Osteoblast (primary cell): ENCODE results near the gene TMEM238. TPM values are rescaled to one million over a fixed set of nuclear protein-coding genes. Genes with fewer than 3 reads are reported as not detected.

ENCODE experiments used
- DNase-seq: peaks from one replicate; pipeline ENCODE4 v3.0.0; 2011; ENCODE audit warnings: low spot score, mixed read lengths; ENCODE audit not compliant: insufficient read length; ENCODE audit errors: missing footprints
- H2AFZ ChIP-seq: 2 replicates; pipeline ENCODE4 v1.6.0; 2011; ENCODE audit warnings: mild to moderate bottlenecking, low read length
- H3K27ac ChIP-seq: 2 replicates; pipeline ENCODE4 v1.5.1; 2011; ENCODE audit warnings: mild to moderate bottlenecking, low read depth, low read length, moderate library complexity
- H3K27me3 ChIP-seq: 2 replicates; pipeline ENCODE4 v1.6.0; 2012; ENCODE audit warnings: mild to moderate bottlenecking, control low read depth, inconsistent platforms, low read length, moderate library complexity; ENCODE audit not compliant: insufficient read depth
- H3K36me3 ChIP-seq: 2 replicates; pipeline ENCODE4 v1.5.1; 2011; ENCODE audit warnings: mild to moderate bottlenecking, low read length, control low read depth, moderate library complexity; ENCODE audit not compliant: insufficient read depth
- H3K4me1 ChIP-seq: 2 replicates; pipeline ENCODE4 v1.5.1; 2011; ENCODE audit warnings: mild to moderate bottlenecking, low read length, control low read depth, moderate library complexity; ENCODE audit not compliant: insufficient read depth
- H3K4me2 ChIP-seq: 2 replicates; pipeline ENCODE4 v1.6.0; 2011; ENCODE audit warnings: mild to moderate bottlenecking, low read length; ENCODE audit not compliant: insufficient read depth
- H3K4me3 ChIP-seq: fragments of 200-600 bp; sonication (generic); 3 replicates; pipeline ENCODE4 v1.5.1; 2012; ENCODE audit warnings: mild to moderate bottlenecking, low read length, inconsistent platforms; ENCODE audit not compliant: insufficient read depth
- H3K79me2 ChIP-seq: 2 replicates; pipeline ENCODE4 v1.6.0; 2012; ENCODE audit warnings: mild to moderate bottlenecking, low read length, control low read depth, inconsistent platforms; ENCODE audit not compliant: insufficient read depth
- H3K9me3 ChIP-seq: 2 replicates; pipeline ENCODE4 v1.5.1; 2011; ENCODE audit warnings: low read depth, low read length, control low read depth
- H4K20me1 ChIP-seq: 2 replicates; pipeline ENCODE4 v1.6.0; 2012; ENCODE audit warnings: mild to moderate bottlenecking, low read length, control low read depth; ENCODE audit not compliant: insufficient read depth
- total RNA-seq: library from RNA; depleted of rRNA; stranded (reverse); fragments of >200 nt; gene quantifications from 2 replicates; pipeline ENCODE4 v1.2.3, GENCODE V29; 2012
- TF ChIP-seq, protein P1 (sequence below): IDR thresholded peaks from 2 replicates; pipeline ENCODE4 v1.5.1; 2011; ENCODE audit warnings: mild to moderate bottlenecking, low read depth, low read length, moderate library complexity; ENCODE audit errors: extremely low read depth

TMEM238 gene
- total RNA-seq, 1 donor = not detected

DNA sequence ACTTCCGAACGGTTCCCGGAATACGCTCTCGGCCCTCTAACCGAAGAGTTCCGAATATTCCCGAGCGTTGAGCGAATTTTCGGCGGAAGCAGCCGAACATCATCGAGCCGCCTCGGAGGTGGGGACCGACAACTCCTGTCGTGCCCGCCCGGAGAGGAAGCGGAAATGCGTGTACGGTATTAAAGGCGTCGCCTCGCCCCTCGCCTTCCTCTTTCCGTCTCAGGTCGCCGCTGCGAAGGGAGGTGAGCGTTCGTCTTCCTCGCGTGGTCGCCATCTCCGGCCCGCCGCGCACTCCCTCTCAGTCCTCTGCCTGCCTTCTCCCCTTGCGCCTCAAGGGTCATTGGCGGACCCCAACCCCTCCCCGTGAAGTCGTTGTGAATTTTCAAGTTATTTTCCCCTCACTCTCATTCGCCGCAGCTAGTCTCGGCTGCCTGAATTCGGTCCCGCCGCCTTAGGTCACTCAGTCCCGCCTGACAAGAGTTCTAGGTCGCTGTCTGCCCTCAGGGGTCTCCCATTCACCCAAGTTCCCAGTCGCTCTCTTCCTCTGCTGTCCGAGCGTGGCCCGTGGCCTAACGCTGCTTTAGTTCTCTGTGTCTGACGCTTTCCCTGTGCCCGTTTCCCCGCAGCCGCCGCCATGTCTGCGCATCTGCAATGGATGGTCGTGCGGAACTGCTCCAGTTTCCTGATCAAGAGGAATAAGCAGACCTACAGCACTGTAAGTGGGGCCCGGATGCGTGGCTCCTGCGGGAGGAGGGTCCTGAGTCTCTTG lies 1.8 kb upstream of the TMEM238 start, which contains the start of gene RPL28:
Gene RPL28, plus strand, starts transcription at position 209 of the 769 bp plus-strand sequence. Its CDS starts 426 bp downstream, at position 635.
- Histone ChIP-seq H2AFZ (peak within 1 kb of the TSS; percentile 92), H4K20me1 (peaks cover 51% of the 10 kb centered on the region), H3K36me3 (peaks cover 43% of the 10 kb centered on the region), H3K4me1 (peaks cover 35% of the 10 kb centered on the region), H3K27ac (peak within 1 kb of the TSS; percentile 88), H3K27me3 (no peaks in the 10 kb centered on the region), H3K9me3 (no peaks in the 10 kb centered on the region), H3K4me3 (peak within 1 kb of the TSS; percentile 95), H3K79me2 (peaks cover 52% of the 10 kb centered on the region), H3K4me2 (peak within 1 kb of the TSS; percentile 97)
- DNase-seq = peak; percentile 100
- TF ChIP-seq, protein P1, sequence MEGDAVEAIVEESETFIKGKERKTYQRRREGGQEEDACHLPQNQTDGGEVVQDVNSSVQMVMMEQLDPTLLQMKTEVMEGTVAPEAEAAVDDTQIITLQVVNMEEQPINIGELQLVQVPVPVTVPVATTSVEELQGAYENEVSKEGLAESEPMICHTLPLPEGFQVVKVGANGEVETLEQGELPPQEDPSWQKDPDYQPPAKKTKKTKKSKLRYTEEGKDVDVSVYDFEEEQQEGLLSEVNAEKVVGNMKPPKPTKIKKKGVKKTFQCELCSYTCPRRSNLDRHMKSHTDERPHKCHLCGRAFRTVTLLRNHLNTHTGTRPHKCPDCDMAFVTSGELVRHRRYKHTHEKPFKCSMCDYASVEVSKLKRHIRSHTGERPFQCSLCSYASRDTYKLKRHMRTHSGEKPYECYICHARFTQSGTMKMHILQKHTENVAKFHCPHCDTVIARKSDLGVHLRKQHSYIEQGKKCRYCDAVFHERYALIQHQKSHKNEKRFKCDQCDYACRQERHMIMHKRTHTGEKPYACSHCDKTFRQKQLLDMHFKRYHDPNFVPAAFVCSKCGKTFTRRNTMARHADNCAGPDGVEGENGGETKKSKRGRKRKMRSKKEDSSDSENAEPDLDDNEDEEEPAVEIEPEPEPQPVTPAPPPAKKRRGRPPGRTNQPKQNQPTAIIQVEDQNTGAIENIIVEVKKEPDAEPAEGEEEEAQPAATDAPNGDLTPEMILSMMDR = no peak

DNA sequence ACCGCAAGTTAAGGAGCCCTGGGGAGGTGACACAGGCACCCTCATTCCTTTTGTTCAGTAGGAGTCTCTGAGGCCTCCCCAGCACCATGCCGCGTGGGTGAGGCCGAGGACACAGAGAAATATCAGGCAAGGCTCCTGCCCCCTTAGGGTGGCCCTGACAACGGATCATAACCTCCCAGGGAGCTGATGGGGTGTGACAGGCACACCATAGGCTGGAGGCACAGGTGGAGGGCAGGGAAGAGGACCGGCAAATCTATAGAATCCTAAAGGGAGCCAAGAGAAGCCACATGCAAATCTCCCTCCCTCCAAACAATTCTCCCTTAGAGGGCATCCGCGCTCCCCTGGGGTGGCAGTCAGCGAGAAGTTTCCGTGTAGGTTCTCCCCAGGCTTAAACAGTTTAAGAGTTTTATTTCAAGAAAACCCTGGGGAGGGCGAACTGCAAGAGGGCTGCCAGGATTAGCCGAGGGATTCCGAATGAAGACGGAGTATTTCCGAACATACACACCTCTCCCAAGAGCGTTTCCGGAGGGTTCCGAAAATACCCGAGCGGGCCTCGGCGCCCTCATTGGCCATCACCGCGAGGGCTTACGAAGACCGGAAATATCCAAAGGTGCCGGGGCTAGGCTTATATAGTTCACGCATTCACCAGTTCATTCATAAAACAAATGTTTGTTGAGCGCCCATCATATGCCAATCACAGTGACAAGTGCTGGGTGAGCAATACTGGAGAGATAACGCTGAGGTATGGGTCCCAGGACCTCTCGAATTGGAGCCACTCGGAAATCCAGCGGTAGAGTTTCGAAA lies 1.0 kb upstream of the TMEM238 start:
- DNase-seq = peak; percentile 100
- peaks cover 35% of the 10 kb centered on the region for H3K4me1 ChIP-seq
- peaks cover 43% of the 10 kb centered on the region for H4K20me1 ChIP-seq
- TF ChIP-seq, protein P1 = no peak
- H2AFZ ChIP-seq = peak overlapping the region; percentile 92
- H3K36me3 ChIP-seq = peaks cover 35% of the 10 kb centered on the region
- peak overlapping the region; percentile 88 for H3K27ac ChIP-seq
- peaks cover 44% of the 10 kb centered on the region for H3K79me2 ChIP-seq
- peak overlapping the region; percentile 95 for H3K4me3 ChIP-seq
- H3K27me3 ChIP-seq = no peaks in the 10 kb centered on the region
- H3K4me2 ChIP-seq = peak overlapping the region; percentile 97
- H3K9me3 ChIP-seq = no peaks in the 10 kb centered on the region

DNA sequence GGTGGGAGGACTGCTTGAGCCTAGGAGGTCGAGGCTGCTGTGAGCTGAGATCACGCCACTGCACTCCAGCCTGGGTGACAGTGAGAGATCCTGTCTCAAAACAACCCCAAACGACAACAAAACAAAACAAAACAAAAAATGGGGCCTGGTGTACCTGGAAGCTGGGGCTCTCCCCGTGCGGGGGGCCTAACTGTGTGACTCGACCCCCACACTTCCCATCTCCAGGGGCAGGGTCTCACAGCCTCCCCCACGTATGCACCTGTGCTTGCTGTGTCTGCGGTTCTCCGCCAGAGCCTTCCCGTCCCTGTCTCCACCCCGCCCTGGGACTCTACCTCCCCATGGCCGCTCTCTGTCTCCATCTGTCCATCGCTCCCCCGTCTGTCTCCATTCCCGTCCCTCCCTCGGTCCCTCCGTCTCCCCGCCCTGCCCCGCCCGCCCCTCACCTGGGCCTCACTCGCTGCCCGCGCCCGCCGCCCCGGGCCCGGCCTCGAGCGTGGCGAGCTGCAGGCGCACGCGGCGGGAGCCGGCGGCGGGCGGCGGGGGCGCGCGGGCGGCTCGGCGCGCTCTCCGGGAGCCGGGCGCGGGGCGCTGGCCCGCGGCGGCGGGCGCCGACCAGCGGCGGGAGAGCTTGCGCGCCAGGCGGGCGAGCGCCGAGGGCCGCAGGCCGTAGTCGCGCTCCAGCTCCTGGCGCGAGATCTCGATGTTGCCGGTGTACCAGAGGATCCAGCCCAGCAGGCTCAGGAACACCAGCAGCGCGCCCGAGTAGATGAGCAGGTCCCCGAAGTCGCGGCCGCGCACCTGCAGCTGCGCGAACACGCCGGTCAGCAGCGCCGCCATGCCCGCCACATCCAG lies 587 bp downstream of the TMEM238 start:
- no peaks in the 10 kb centered on the region for H3K27me3 ChIP-seq
- no peak overlapping the region for H3K27ac ChIP-seq
- H3K4me2 ChIP-seq = peak overlapping the region; percentile 97
- TF ChIP-seq, protein P1 = no peak
- H3K4me1 ChIP-seq = peaks cover 33% of the 10 kb centered on the region
- peak overlapping the region; percentile 65 for H3K4me3 ChIP-seq
- peak; percentile 98 for DNase-seq
- H3K36me3 ChIP-seq = peaks cover 19% of the 10 kb centered on the region
- no peaks in the 10 kb centered on the region for H3K9me3 ChIP-seq
- H4K20me1 ChIP-seq = peaks cover 27% of the 10 kb centered on the region
- H3K79me2 ChIP-seq = peaks cover 28% of the 10 kb centered on the region
- peak overlapping the region; percentile 78 for H2AFZ ChIP-seq
